Measurements from ENCODE around the gene AK1.

AK1 gene

GRCh38 chr9:127887792-127888191 lies 10.3 kb upstream of the AK1 start:
- no peaks in the 10 kb centered on the region for H3K27me3 ChIP-seq (ENCODE audit: insufficient read depth, low read length)
- no peak overlapping the region for H3K27ac ChIP-seq (ENCODE audit: low read depth, low read length, poor library complexity, severe bottlenecking)
- no peak overlapping the region for H3K9ac ChIP-seq (ENCODE audit: low read length)
- H4K20me1 ChIP-seq (ENCODE audit: insufficient read depth, low read length), result no peaks in the 10 kb centered on the region
- H3F3A ChIP-seq (ENCODE audit: insufficient read depth, low read length), result no peaks in the 10 kb centered on the region; the same call in 1 of the 2 replicates
- TF ChIP-seq EZH2 (IDR thresholded peaks at IDR 0.05; ENCODE audit: borderline replicate concordance, low read length), result no peak
- peak; percentile 18; the same call in 1 of the 2 replicates for TF ChIP-seq CTCF (IDR thresholded peaks at IDR 0.05; ENCODE audit: low read length)
- peaks cover under 1% of the 10 kb centered on the region; the same call in 1 of the 2 replicates for H3K9me3 ChIP-seq (ENCODE audit: low read length)
- no peak overlapping the region for H2AFZ ChIP-seq (ENCODE audit: low read length)
- peaks cover 52% of the 10 kb centered on the region for H3K36me3 ChIP-seq (ENCODE audit: insufficient read depth, low read length)
- no peak overlapping the region for H3K4me2 ChIP-seq (ENCODE audit: low read length)
- no peaks in the 10 kb centered on the region for H3K9me2 ChIP-seq (ENCODE audit: low read depth, low read length)
- H3K79me2 ChIP-seq (ENCODE audit: insufficient read depth, low read length), result no peaks in the 10 kb centered on the region
- H3K4me1 ChIP-seq (ENCODE audit: insufficient read depth, low read length, severe bottlenecking), result peaks cover 28% of the 10 kb centered on the region
- no peak overlapping the region for H3K4me3 ChIP-seq (ENCODE audit: low read depth, low read length, poor library complexity, severe bottlenecking)

GRCh38 chr9:127886401-127886972 lies 9.0 kb upstream of the AK1 start:
- H2AFZ ChIP-seq (ENCODE audit: low read length), result no peak overlapping the region
- no peak for TF ChIP-seq CTCF (IDR thresholded peaks at IDR 0.05; ENCODE audit: low read length)
- TF ChIP-seq EZH2 (IDR thresholded peaks at IDR 0.05; ENCODE audit: borderline replicate concordance, low read length), result no peak
- no peak overlapping the region for H3K27ac ChIP-seq (ENCODE audit: low read depth, low read length, poor library complexity, severe bottlenecking)
- H3K4me2 ChIP-seq (ENCODE audit: low read length), result no peak overlapping the region
- peaks cover 28% of the 10 kb centered on the region for H3K4me1 ChIP-seq (ENCODE audit: insufficient read depth, low read length, severe bottlenecking)
- H4K20me1 ChIP-seq (ENCODE audit: insufficient read depth, low read length), result no peaks in the 10 kb centered on the region
- no peaks in the 10 kb centered on the region for H3K79me2 ChIP-seq (ENCODE audit: insufficient read depth, low read length)
- no peaks in the 10 kb centered on the region for H3K27me3 ChIP-seq (ENCODE audit: insufficient read depth, low read length)
- H3K36me3 ChIP-seq (ENCODE audit: insufficient read depth, low read length), result peaks cover 42% of the 10 kb centered on the region
- no peaks in the 10 kb centered on the region for H3F3A ChIP-seq (ENCODE audit: insufficient read depth, low read length)
- H3K9ac ChIP-seq (ENCODE audit: low read length), result no peak overlapping the region
- H3K9me3 ChIP-seq (ENCODE audit: low read length), result no peaks in the 10 kb centered on the region
- H3K4me3 ChIP-seq (ENCODE audit: low read depth, low read length, poor library complexity, severe bottlenecking), result no peak overlapping the region
- no peaks in the 10 kb centered on the region for H3K9me2 ChIP-seq (ENCODE audit: low read depth, low read length)

- H3K9me2 ChIP-seq (ENCODE audit: low read depth, low read length), result no peaks in the 10 kb centered on the region
- no peaks in the 10 kb centered on the region for H3K9me3 ChIP-seq (ENCODE audit: low read length)
- H2AFZ ChIP-seq (ENCODE audit: low read length), result no peak overlapping the region
- H3K9ac ChIP-seq (ENCODE audit: low read length), result no peak overlapping the region; the same call in 1 of the 2 replicates
- no peaks in the 10 kb centered on the region for H3K27me3 ChIP-seq (ENCODE audit: insufficient read depth, low read length)
- H3K79me2 ChIP-seq (ENCODE audit: insufficient read depth, low read length), result no peaks in the 10 kb centered on the region
- peaks cover 35% of the 10 kb centered on the region for H3K36me3 ChIP-seq (ENCODE audit: insufficient read depth, low read length)
- H3K4me3 ChIP-seq (ENCODE audit: low read depth, low read length, poor library complexity, severe bottlenecking), result no peak overlapping the region
- H3K4me1 ChIP-seq (ENCODE audit: insufficient read depth, low read length, severe bottlenecking), result peaks cover 28% of the 10 kb centered on the region
- no peaks in the 10 kb centered on the region for H3F3A ChIP-seq (ENCODE audit: insufficient read depth, low read length)
- no peaks in the 10 kb centered on the region for H4K20me1 ChIP-seq (ENCODE audit: insufficient read depth, low read length)
- H3K27ac ChIP-seq (ENCODE audit: low read depth, low read length, poor library complexity, severe bottlenecking), result peak overlapping the region; percentile 68
- H3K4me2 ChIP-seq (ENCODE audit: low read length), result peak overlapping the region; percentile 1; the same call in 1 of the 2 replicates
- TF ChIP-seq CTCF (IDR thresholded peaks at IDR 0.05; ENCODE audit: low read length) (no peak), EZH2 (IDR thresholded peaks at IDR 0.05; ENCODE audit: borderline replicate concordance, low read length) (no peak)
Observed at GRCh38 chr9:127885508-127886281, 8.2 kb upstream of the AK1 start.

Measured in OCI-LY1 (cell line).